IPS-11a (cell line): ENCODE measurements around the gene ADGRD1.

ENCODE experiments used
- H3K4me3 ChIP-seq: one replicate; pipeline ENCODE4 v1.5.1; 2013; ENCODE audit warnings: low read depth, low read length, control low read depth

ADGRD1 gene

DNA sequence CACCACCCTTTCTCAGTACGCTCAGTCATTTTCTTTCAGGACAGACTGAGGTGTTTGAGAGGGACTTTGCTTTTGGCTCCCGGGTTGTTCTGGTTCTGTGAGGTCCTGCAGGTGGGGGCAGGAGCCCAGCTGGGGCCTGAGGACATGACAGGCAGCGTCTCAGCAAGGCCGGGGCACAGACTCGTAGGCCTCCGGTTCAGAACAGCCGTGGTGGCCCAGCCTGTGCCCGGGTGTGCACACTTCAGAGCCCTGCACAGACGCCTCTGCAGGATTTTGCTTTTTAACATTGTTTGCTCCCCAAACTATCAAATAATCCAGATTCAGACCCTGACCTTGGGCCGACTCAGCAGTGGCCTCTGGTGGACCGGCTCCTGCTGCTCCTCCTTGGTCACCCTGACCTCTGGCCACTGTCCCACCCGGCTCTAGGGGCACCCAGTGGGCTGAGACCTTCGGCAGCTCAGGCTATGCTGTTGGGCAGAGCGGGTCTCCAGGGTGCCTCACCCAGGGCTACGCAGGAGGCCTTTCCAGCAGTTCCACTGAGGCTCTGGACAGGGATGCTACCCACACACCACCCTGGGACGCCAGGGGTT, 65.2 kb downstream of the ADGRD1 start:
- H3K4me3 ChIP-seq, result no peak overlapping the region

- H3K4me3 ChIP-seq, result no peak overlapping the region
Measured at GRCh38 chr12:131020326-131021153, 66.8 kb downstream of the ADGRD1 start.

DNA sequence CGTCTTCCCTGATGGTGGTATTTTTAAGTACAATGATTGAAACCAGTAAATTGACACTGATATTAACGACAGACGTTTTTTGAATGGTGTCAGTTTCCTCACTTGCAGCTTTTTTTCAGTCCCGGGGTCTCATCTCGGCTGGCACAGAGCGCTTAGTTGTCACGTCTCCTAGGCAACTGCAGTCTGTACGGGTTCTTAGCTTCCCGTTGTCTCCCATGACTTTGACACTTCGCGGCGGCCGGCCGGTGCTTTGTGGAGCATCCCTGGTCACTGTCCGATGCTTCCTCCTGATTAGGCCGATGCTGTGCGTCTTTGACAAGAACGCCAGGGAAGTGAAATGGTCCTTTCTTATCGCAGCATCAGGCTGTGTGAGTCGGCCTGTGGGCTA, 67.4 kb downstream of the ADGRD1 start:
- no peak overlapping the region for H3K4me3 ChIP-seq

GRCh38 chr12:131024026-131024425, 70.3 kb downstream of the ADGRD1 start:
- H3K4me3 ChIP-seq, result no peak overlapping the region

DNA sequence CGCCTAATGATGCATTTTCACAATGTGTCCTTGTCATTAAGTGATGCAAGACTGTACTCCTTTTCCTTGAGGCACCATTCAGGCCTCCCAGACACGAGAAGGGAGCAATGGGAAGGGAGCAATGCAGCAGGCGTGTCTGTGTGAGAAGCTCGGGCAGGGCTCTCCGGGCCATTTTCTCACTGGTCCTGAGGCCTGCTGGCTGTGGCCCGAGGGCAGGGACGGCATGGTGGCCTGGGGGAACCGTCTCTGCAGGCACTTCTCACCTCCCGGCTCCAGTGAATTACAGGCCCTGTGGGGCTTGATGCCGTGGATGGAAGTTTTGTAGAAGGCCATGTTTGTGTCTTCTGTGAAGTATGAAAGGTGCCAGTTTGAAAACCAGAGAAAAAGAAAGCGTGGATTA, 71.0 kb downstream of the ADGRD1 start:
- no peak overlapping the region for H3K4me3 ChIP-seq

DNA sequence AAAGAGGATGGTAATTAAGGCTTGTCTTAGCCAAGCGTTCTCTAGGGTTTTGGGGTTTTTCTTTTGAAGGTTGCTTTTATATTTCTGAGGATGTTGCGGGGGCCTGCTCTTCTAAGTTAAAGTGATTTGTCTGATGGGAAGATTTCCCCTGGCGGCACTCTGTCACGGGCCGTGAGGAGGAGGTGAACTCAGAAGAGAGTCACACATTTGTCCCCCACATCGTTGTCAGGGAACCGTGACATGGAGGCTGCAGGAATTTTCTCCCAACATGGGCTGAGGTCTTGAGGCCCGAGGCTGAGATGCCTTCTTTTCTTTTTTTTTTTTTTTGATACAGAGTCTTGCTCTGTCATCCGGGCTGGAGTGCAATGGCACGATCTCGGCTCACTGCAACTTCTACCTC, 71.5 kb downstream of the ADGRD1 start:
- no peak overlapping the region for H3K4me3 ChIP-seq

DNA sequence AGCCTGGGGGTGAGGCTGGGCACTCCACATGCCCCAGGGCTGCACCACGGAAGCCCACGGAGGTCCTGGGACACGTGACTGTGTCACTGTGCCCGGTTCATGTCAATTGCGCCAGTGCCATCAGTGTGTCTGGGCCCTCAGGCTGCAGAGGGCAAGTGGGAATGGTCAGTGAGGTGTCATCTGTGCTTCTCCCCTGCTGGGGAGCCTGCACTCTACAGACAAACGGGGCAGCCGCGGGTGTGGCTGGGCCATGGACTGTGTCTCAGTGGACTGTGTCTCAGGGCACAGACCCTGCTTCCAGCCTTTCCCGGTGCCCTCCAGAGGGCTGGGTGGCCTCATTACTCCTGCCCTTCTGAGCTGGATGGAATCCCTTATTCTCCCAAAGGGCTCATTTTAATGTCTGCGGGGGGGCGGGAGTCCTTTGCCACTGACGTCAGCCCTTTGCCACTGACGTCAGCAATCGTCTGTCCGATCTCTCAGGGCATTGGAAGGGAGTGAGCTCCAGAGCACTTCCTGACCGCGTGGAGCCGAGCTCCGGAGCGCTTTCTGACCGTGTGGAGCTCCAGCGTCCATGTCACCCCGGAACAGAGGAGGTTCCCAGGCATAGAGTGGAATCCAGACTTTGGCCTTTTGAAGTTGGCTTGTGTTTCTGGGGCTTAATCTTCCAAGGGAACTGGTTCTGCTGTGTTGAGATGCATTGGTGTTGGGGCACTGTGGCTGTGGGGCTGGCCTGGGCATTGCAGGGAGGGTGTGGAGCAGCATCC, 72.4 kb downstream of the ADGRD1 start:
- no peak overlapping the region for H3K4me3 ChIP-seq

DNA sequence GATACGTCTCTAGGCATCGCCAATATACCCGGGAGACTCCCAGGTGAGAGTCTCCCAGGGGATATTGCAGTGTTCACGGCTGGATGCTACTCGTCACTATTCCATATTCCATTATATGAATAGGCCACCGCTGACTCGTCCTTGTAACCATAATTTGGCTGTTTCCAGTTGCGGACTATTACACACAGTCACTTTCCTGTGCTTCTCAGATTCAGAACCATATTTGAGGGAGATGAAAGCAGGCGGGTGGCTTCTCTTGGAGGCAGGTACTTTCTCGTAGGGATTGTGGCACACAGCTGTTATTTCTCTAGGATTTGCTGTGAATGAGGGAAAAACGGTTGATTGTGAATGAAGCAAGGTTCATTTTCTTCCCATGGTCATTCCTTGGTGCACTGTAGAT, 73.0 kb downstream of the ADGRD1 start:
- no peak overlapping the region for H3K4me3 ChIP-seq

GRCh38 chr12:131027264-131027663, 73.6 kb downstream of the ADGRD1 start:
- H3K4me3 ChIP-seq, result no peak overlapping the region

GRCh38 chr12:131027876-131028586, 74.3 kb downstream of the ADGRD1 start:
- H3K4me3 ChIP-seq, result no peak overlapping the region

GRCh38 chr12:131028587-131029338, 75.1 kb downstream of the ADGRD1 start:
- H3K4me3 ChIP-seq, result no peak overlapping the region

DNA sequence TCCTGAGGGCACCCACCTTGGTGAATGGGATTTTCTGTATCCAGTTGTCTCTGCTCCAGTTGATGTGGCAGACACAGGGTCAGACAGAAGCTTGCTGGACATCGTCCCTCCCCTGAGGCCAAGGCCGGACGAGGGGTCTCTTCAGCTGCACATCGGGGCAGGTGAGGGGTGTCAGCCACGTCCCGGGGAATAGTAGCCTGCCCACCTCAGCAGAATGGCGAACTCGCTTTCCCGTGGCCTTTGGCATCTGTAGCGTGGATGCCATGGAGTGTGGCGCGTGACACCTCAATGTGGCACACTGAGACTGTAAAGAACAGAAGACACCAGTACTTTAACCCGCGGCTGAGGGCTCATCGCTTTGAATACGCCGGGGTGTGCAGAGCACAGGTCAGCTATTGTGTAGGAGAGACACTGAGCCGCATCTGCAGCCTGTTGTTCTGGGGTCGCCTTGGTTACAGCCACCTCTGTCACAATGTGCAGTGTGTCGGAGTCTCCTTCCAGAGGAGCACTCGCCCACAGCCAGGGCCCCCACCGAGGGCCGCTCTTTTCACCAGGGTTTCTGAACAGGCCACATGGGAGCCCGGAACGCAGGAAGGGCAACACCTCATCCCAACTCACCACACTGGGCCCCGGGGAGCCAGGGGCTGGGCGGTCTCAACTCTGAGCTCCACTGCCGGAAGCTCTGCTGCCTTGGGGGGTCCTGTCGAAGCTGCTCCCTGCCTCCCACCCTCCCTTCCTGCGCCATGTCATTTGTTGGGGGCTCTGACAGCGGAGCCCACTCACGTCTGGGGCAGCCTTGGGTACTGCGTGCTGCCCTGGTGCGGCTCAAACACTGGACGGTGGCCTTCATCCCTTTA, 77.0 kb downstream of the ADGRD1 start:
- no peak overlapping the region for H3K4me3 ChIP-seq

- H3K4me3 ChIP-seq, result no peak overlapping the region
Measured at GRCh38 chr12:131032082-131032750, 78.5 kb downstream of the ADGRD1 start.

- no peak overlapping the region for H3K4me3 ChIP-seq
Measured at GRCh38 chr12:131033486-131033885, 79.8 kb downstream of the ADGRD1 start.

DNA sequence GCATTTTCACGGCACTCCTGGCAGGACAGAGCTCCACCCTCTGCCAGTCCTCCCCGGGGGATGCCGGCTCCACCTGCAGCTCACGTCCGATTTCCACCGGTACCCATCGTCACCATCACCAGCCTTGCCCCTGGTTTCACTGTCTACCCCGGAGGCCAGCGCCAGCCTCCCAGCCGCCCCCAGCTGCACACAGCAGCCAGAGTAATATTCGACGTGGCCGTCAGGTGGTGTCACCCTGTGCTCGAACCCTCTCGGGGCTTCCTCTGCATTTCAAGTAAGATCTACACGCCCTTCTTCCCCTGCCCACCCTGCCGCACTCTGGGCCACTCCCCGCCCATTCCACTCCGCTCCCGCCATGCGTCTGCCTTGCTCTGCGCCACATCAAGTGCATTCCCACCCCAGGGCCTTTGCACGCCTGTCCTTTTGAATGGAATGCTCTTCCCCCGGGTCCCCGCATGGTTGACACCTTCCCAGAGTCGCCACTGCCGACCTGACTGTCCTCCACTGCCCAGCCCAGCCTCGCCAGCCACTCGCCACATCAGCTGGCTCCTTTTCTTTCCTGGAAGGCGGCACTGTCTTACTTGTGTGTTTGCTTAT, 80.3 kb downstream of the ADGRD1 start:
- H3K4me3 ChIP-seq, result no peak overlapping the region

GRCh38 chr12:131034631-131035244, 81.0 kb downstream of the ADGRD1 start:
- no peak overlapping the region for H3K4me3 ChIP-seq

DNA sequence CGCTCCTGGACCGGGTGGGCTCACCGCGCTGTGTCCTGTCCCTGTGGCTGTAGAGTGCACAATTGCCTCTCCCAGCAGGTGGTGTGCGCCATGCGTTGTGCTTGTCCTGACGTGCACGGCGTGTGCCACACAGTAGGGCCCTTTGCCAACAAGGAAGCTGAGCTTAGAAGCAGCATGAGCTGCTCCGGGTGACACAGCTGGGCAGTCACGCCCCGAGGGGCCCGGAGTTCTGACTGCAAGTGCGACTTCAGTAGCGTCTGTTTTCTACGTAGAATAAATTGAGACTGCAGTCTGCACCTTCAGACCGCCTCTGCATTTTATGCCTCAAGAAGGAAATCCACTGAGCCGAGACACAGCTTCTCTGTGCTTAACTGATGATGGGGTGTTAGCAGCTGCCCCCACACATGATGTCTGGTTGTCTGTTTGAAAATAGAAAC, 81.6 kb downstream of the ADGRD1 start:
- H3K4me3 ChIP-seq, result no peak overlapping the region

GRCh38 chr12:131038159-131038558, 84.5 kb downstream of the ADGRD1 start:
- no peak overlapping the region for H3K4me3 ChIP-seq
